ENCODE measurements around the gene EDC4. TPM values are rescaled to one million over a fixed set of nuclear protein-coding genes. Genes with fewer than 3 reads are reported as not detected.

EDC4 gene
- total and polyA plus RNA-seq, 2 of the 13 experiments (the other 11 are each of a cell fraction or from before 2014, with no cell fraction given): 51.4 to 59.1 TPM

GRCh38 chr16:67892899-67893742 lies 20.3 kb downstream of the EDC4 start, which contains the start of gene PSKH1 (continued):
- TF ChIP-seq ZNF781 (CRISPR knock-in tag; IDR thresholded peaks at IDR 0.05; ENCODE audit: borderline replicate concordance, not compliant biosample characterization): peak; percentile 37
- no peak; the same call in 1 of the 2 replicates for TF ChIP-seq ZXDC (CRISPR knock-in tag; IDR thresholded peaks at IDR 0.05)
- TF ChIP-seq MYC (CRISPR knock-in tag; IDR thresholded peaks at IDR 0.05; ENCODE audit: borderline replicate concordance): peak; percentile 65; the same call in 1 of the 2 replicates
- TF ChIP-seq KDM6A (CRISPR knock-in tag; IDR thresholded peaks at IDR 0.05; ENCODE audit: low read depth): no peak
- TF ChIP-seq ZNF580 (CRISPR knock-in tag; IDR thresholded peaks at IDR 0.05; ENCODE audit: borderline replicate concordance, low read depth): peak; percentile 14; the same call in 1 of the 2 replicates
- peak; percentile 14 for TF ChIP-seq DMAP1 (CRISPR knock-in tag; IDR thresholded peaks at IDR 0.05)
- TF ChIP-seq ZBTB8A (CRISPR knock-in tag; IDR thresholded peaks at IDR 0.05; ENCODE audit: borderline replicate concordance, low read depth): no peak
- peak; percentile 88; the same call in 1 of the 2 replicates for TF ChIP-seq NFKB2 (CRISPR knock-in tag; IDR thresholded peaks at IDR 0.05; ENCODE audit: borderline replicate concordance)
- TF ChIP-seq ZNF747 (CRISPR knock-in tag; IDR thresholded peaks at IDR 0.05; ENCODE audit: borderline replicate concordance): peak; percentile 54; the same call in 1 of the 2 replicates
- TF ChIP-seq TARDBP (CRISPR knock-in tag; IDR thresholded peaks at IDR 0.05): 0 out of 2 replicates have a peak, but pooled peaks have one; percentile 14
- no peak for TF ChIP-seq RFX5 (IDR thresholded peaks at IDR 0.05; ENCODE audit: low read depth, low read length)
- TF ChIP-seq HOXA9 (CRISPR knock-in tag; IDR thresholded peaks at IDR 0.05; ENCODE audit: borderline replicate concordance): no peak
- no peak for TF ChIP-seq ZNF382 (CRISPR knock-in tag; IDR thresholded peaks at IDR 0.05; ENCODE audit: borderline replicate concordance)
- peak; percentile 70 for TF ChIP-seq GABPB1 (CRISPR knock-in tag; IDR thresholded peaks at IDR 0.05)
- TF ChIP-seq ZNF562 (CRISPR knock-in tag; IDR thresholded peaks at IDR 0.05; ENCODE audit: borderline replicate concordance): no peak
- TF ChIP-seq ZBTB49 (CRISPR knock-in tag; IDR thresholded peaks at IDR 0.05; ENCODE audit: borderline replicate concordance): no peak
- peak; percentile 70 for TF ChIP-seq ZNF256 (CRISPR knock-in tag; conservative IDR thresholded peaks at IDR 0.05)
- TF ChIP-seq ZNF556 (CRISPR knock-in tag; IDR thresholded peaks at IDR 0.05; ENCODE audit: borderline replicate concordance): peak; percentile 77
- TF ChIP-seq ZNF367 (CRISPR knock-in tag; IDR thresholded peaks at IDR 0.05; ENCODE audit: borderline replicate concordance): peak; percentile 45; the same call in 1 of the 2 replicates
- TF ChIP-seq ZBTB43 (CRISPR knock-in tag; conservative IDR thresholded peaks at IDR 0.05): peak; percentile 42; the same call in 1 of the 2 replicates
- 0 out of 2 replicates have a peak, but pooled peaks have one; percentile 87 for TF ChIP-seq LBX2 (CRISPR knock-in tag; IDR thresholded peaks at IDR 0.05; ENCODE audit: borderline replicate concordance)
